ENCODE measurements around the gene IPO11.

DNA sequence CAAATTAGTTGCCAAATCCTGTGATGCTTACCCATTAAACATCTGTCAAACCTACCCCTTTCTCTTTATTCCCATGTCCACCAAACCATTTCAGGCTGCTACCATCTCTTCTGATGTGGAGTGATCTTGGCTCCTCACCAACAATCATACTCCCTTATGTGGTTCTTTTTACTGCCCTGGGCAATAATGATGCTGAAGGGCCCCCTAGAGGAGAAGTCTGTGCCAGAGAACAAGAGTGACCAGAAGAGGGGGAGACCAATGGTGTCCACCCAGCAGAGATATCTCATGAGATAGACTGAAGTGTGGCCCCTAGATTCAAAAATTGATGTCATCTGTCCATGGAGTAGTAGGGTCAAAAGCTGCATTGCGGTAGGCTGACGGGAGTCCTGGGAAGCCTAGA lies 176.9 kb downstream of the IPO11 start:
- TF ChIP-seq TAF1 (IDR thresholded peaks at IDR 0.05; ENCODE audit: low read depth, low read length) (no peak), POLR2A (IDR thresholded peaks at IDR 0.05; ENCODE audit: low read depth, low read length) (no peak), POLR2AphosphoS5 (IDR thresholded peaks at IDR 0.05; ENCODE audit: low read depth, low read length) (no peak), SPI1 (IDR thresholded peaks at IDR 0.05; ENCODE audit: low read depth, low read length) (no peak), POU2F2 (IDR thresholded peaks at IDR 0.05; ENCODE audit: low read depth, low read length) (no peak), PAX5 (IDR thresholded peaks at IDR 0.05; ENCODE audit: insufficient read depth, low read length, severe bottlenecking) (no peak)

Measured in GM12891 (cell line).